PFSK-1 (cell line): Measurements from ENCODE around the gene IQGAP2.

Source experiments
- FOXP2 ChIP-seq: optimal IDR thresholded peaks from 2 replicates; pipeline ENCODE3; 2011; ENCODE audit warnings: borderline replicate concordance, control low read depth, inconsistent platforms; ENCODE audit not compliant: insufficient read depth; ENCODE audit errors: extremely low read length, extremely low read depth
- POLR2AphosphoS5 ChIP-seq: IDR thresholded peaks from 2 replicates; pipeline ENCODE4 v1.6.1; 2012; ENCODE audit warnings: low read depth, mild to moderate bottlenecking, control low read depth, low read length, moderate library complexity
- REST ChIP-seq, 2 experiments: IDR thresholded peaks; 2 replicates each; pipeline versions ENCODE4 v1.6.1 to v1.8.0; 2011 to 2012; ENCODE audit warnings: low read depth in 2 of 2, low read length in 2 of 2, control low read depth in 1 of 2, inconsistent platforms in 1 of 2, mild to moderate bottlenecking in 1 of 2, moderate library complexity in 1 of 2; ENCODE audit not compliant: insufficient read depth in 1 of 2
- SIN3A ChIP-seq: IDR thresholded peaks from 2 replicates; pipeline ENCODE4 v1.6.1; 2012; ENCODE audit warnings: mild to moderate bottlenecking, low read length, moderate library complexity, borderline replicate concordance; ENCODE audit not compliant: insufficient read depth
- TAF1 ChIP-seq: IDR thresholded peaks from 2 replicates; pipeline ENCODE4 v1.6.1; 2012; ENCODE audit warnings: low read length, control low read depth, borderline replicate concordance; ENCODE audit not compliant: insufficient read depth

The IQGAP2 gene

GRCh38 chr5:76690704-76691466 lies 287.8 kb downstream of the IQGAP2 start:
- TF ChIP-seq TAF1, result no peak
- TF ChIP-seq REST (IDR thresholded peaks at IDR 0.05; ENCODE audit: insufficient read depth in 1 of 2, low read depth in 2 of 2, low read length in 2 of 2), result no peak
- no peak for TF ChIP-seq POLR2AphosphoS5
- TF ChIP-seq FOXP2, result no peak
- no peak for TF ChIP-seq SIN3A

- TF ChIP-seq SIN3A (peak; percentile 62; the same call in 1 of the 2 replicates), TAF1 (no peak), REST (IDR thresholded peaks at IDR 0.05; ENCODE audit: insufficient read depth in 1 of 2, low read depth in 2 of 2, low read length in 2 of 2) (peak in 1 of 2 experiments; percentile 61; a peak in 1 of 4 replicates), POLR2AphosphoS5 (0 out of 2 replicates have a peak, but pooled peaks have one; percentile 15), FOXP2 (peak; percentile 66)
These were observed 288.6 kb downstream of the IQGAP2 start for GRCh38 chr5:76691467-76692273.

DNA sequence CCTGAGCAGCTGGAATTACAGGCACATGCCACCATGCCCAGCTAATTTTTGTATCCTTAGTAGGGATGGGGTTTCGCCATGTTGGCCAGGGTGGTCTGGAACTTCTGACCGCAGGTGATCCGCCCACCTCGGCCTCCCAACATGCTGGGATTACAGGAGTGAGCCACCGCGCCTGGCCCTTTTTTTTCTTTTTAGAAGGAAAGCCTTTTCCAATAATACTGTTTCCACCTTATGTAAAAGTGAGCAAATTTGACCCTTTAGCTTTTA lies 289.1 kb downstream of the IQGAP2 start:
- TF ChIP-seq POLR2AphosphoS5 (no peak), SIN3A (no peak), REST (IDR thresholded peaks at IDR 0.05; ENCODE audit: insufficient read depth in 1 of 2, low read depth in 2 of 2, low read length in 2 of 2) (no peak), TAF1 (no peak), FOXP2 (no peak)

DNA sequence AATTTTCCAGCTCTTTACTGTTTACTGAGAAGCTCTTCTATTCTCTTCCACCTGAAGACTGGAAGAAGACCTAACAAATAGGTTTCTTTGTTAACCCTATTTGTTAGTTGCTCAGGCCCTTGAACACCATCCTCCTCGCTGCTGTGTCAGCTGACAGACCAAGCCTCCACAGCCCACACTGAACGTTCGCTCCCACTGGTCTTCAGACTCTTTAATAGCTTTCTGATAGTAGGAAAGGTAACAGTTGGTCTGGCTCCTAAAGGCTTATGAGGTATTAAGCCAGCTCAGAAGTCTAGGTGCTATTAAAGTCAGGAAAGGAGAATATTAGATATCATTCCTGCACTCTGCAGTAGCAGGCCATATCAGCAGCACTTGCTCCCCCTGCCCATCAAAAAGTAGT lies 289.6 kb downstream of the IQGAP2 start:
- no peak for TF ChIP-seq FOXP2
- TF ChIP-seq POLR2AphosphoS5, result no peak
- TF ChIP-seq TAF1, result no peak
- no peak for TF ChIP-seq REST (IDR thresholded peaks at IDR 0.05; ENCODE audit: insufficient read depth in 1 of 2, low read depth in 2 of 2, low read length in 2 of 2)
- no peak for TF ChIP-seq SIN3A
